HG03095 (cell line): ENCODE results near the gene NAA35.
"Not testable (repeated sequence)": the region's sequence is repeated elsewhere in the genome, so short reads cannot be mapped to it uniquely, and the experiment has no call there.

Experiments used
- ATAC-seq: cut with Tn5 transposase; IDR thresholded peaks from one replicate; pipeline ENCODE4 v1.9.1; 2021; ENCODE audit warnings: moderate library complexity; ENCODE audit not compliant: unreplicated experiment

Gene NAA35

DNA sequence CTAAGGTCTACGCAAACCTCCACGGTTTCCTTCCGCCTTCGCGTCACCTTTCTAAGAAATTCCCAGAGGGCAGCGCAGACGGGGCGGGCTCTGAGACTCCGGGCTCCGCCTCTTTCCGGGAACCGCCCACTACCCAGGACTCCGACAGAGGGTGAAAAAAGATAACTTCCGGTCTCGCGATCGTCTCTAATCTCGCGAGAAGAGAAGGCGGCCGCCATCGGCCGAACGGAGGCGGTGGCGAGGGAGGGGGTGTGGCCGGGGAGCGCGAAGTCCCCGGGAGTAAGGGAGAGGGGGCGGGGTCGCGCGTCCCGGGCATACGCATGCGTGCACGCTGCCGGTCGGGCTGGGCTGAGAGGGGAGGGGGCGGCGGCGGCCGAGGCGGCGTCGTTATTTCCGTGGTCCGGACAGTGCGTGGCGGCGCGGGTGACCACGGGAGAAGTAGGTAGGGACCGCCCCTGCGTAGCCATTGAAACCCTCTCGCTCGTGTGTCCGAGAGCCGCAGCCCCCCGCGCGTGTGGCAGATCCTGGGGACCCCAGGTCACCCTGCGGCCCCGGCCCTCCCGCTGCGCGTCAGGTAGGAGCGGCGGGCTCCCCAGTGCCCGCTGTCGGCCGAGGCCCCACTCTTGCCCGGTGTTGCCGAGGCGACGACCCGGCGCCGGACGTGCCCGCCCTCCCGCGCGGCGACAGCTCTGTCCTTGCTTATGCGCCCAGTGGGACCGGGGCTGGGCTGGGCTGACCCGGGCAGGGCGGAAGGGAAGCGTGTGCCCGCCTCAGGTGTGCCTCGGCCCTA lies at the start of gene NAA35:
Gene NAA35, plus strand, starts transcription at position 315 of the 790 bp plus-strand sequence. CDS start 1,014 bp downstream, outside the sequence.
- peak; percentile 88 for ATAC-seq

DNA sequence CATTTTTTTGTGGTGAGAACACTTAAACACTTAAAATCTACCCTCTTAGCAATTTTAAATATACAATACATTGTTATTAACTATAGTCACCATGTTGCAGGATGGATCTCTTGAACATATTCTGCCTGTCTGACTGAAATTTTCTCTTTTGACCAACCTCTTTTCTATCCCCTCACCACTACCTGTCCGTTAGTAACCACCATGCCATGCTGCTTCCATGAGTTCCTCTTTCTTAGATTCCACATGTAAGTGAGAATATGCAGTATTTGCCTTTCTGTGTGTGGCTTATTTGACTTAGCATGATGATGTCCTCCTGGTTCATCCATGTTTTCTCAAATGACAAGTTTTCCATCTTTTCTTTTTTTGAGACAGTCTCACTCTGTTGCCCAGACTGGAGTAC lies 48.5 kb upstream of the NAA35 start:
- ATAC-seq, result no peak

DNA sequence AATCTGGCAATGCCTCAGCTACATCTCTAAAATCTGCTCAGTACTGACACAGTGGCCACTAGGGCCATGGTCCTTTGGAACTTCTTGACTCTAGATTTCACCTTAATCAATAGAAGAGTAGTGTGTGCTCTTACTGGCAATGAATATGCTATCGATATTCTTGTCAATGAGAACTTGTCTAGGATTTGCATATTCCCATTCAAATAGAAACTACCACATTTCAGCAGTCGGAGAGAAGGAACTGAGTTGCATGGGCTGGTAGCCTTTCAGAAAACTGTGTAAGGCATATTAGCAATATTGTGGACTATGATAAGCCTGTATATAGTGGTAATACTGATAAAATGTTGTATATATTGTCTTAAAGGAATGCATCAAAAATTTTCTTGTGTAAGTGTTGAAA lies 45.3 kb upstream of the NAA35 start:
- no peak for ATAC-seq

DNA sequence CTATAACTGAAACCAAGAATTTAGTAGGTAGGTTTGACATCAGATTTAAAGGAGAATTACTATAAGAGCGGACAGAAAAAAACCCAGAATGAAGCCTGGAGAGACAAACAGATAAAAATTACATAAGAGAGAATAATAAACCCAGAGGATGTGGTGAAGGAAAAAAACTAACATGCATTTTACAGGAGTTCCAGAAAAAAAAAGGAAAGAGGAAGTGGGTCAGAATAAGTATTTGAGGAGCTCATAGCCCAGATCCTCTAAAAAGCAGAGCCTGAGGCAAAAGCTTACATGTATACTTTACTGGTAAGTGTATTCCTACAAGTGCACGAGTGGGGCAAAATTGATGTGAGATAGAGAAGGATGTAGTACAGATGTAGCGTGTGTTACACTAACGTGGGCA lies 43.1 kb upstream of the NAA35 start:
- no peak for ATAC-seq

DNA sequence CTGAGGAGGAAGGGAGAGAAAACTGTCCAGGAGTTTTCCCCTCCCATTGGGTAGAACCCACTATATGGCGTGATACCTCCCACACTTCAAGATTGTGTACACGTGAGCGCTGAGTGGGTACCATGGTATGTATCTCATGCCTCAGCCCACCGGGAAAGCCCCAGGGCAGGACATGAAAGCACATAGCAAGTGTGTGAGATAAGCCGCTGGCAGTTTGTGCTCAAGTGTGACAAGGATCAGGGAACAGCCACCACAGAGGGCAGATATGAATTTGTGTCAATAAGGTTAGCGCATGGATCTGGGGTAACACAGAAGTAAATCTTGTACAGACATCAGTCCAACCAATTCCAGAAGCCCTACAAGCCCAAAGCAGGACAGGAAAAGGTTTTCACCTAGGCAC lies 42.6 kb upstream of the NAA35 start:
- ATAC-seq, result no peak

DNA sequence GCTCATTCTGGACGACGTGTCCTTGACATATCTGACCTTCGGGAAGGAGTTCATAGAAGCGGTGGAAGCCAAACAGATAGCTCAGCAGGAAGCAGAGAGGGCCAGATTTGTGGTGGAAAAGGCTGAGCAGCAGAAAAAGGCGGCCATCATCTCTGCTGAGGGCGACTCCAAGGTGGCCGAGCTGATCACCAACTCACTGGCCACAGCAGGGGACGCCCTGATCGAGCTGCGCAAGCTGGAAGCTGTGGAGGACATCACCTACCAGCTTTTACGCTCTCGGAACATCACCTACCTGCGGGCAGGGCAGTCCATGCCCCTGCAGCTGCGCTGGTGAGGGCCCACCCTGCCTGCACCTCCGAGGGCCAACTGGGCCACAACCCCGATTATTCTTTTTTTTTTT lies 41.6 kb upstream of the NAA35 start:
- ATAC-seq, result no peak

DNA sequence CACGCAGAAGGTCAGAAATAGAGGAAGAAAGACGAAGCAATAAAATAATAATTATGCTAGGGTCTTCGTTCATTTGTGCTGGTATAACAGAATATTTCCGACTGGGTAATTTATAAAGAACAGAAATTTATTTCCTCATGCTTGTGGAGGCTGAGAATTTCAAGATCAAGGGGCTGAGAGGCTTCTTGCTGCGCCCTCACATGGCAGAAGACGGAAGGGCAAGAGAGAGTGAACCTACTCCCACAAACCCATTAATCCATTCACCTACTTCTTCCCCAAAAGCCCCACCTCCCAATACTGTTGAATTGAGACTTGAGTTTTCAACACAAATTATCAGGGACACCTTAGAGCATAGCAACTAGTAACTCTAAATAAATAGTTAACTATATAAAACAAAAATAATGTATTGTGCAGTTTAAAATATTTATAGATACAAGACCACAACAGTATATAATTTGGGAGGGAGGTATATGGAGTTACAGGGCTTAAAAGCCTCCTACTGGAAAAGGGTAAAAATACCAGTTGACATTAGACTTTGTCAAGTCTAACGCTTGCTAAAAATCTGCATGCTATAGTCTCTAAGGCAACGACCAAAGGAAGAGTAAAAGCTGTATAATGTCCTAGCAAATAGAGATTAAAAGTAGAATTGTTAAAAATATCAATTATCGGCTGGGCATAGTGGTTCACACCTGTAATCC lies 40.3 kb upstream of the NAA35 start:
- no peak for ATAC-seq

DNA sequence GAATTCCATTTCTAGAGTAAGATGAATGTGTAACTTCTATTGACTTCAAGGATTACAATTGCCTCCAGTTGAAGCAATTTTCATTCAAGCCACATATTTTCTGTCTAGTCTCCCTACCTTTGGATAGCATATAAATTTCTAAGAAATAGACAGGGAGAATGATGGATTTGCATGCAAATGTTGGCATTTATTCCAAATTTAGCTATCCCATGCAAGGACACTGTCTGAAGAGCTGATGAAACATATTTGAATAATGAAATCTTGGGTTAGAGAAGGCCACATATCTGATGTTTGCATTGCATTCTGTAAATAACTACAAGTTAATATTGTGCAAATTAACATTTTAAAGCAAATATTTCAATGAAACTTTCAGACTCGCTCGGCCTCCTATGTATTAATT lies 36.0 kb upstream of the NAA35 start:
- no peak for ATAC-seq

DNA sequence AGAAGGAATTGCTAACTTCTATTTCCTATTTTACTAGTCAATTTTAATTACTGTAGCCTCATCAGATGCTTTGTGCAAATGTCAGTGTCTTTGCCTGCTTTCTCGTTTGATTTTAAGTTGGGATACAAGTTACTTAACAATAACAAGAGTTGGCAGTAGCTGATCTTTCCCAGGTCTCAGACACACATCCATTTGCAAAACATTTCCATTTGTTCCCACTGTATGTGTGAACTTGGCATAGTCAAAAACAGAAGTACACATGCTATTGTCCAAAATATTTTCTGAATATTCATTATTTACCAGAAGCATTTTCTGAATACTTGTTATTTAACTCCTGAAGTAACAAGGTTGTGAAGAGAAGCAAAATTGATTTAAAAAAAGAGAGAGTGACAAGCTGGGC lies 35.0 kb upstream of the NAA35 start:
- no peak for ATAC-seq

DNA sequence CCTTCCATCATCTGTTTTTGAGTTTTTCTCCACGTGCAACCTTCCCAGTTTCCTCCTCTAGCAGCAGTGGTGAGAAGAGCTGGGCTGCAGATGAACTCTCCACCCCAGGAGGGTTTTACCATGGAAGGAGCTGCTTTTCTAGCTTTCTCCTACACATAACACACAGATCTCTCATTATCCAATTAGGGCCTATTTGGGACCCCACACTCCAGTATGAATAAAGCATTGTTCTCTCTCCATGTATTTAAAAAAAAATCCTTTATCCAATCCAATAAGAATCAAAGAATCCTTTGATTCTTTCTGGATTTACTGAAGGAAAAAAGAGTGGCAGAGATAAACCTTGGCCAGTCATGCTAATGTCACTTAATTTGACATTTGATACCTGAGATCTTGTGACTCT lies 31.6 kb upstream of the NAA35 start:
- no peak for ATAC-seq

DNA sequence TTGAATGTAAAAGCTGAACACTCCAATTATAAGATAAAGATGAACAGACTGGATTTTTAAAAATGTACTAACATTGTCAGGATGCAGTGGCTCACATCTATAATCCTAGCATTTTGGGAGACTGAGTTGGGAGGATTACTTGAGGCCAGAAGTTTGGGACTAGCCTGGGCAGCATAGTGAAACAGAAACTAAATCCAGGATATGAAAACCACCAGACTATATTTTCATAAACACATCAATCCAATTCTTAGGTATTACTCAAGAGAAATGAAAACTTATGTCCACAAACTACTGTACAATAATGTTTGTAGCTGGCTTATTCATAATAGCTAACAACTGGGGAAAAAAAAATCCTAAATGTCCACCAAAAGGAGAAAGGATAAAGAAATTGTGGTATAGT lies 26.8 kb upstream of the NAA35 start:
- ATAC-seq, result no peak

DNA sequence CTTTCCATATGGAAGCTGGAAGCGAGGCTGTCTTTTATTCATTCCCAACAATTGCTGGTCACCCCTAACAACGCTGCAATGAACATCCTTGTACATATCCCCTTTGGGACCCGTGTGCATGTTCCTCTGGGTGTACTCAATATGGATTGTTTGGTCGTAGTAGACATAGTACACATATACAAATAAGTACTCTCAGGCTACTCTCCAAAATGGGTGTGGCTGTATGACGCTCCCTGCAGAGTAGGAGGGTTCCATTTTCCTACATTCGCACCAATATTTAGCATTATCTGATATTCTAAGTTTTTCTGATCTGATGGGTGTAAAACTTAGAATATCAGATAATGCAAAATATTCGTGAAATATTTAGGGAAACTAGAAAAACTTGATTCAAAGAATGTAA lies 23.2 kb upstream of the NAA35 start:
- no peak for ATAC-seq

DNA sequence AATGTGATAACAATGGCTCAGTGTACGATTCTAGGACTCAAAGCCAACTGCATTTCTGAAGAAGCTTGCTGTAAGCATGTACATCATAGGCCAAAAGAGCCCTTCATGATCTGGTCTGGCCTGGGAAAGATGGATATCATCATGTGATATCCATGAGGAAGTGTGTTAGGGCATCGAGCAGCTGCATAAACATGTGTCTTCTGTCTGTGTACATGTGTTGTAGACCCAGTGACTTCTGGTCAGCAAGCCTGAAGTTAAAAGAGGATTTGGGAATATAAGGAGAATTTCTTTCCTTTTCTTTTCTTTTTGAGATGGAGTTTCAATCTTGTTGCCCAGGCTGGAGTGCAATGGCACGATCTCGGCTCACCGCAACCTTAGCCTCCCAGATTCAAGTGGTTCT lies 15.5 kb upstream of the NAA35 start:
- ATAC-seq, result no peak

DNA sequence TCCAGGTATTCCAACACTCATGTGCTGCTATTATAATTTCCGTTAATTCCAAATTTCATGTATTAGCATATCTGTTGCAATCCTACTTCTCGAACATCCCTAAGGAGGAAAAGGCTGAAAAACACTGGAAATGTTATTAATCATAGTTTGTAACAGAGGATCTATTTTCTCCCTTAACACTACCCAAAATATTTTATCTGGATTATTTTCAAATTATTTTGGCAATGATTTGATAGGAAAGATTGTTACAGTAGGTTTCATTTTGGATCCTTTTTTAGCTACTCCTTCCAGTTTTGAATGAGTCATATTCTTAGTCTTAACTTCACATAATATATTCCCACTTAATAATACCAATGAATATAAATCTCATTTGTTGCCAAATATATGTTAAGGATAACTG lies 13.9 kb upstream of the NAA35 start:
- no peak for ATAC-seq

DNA sequence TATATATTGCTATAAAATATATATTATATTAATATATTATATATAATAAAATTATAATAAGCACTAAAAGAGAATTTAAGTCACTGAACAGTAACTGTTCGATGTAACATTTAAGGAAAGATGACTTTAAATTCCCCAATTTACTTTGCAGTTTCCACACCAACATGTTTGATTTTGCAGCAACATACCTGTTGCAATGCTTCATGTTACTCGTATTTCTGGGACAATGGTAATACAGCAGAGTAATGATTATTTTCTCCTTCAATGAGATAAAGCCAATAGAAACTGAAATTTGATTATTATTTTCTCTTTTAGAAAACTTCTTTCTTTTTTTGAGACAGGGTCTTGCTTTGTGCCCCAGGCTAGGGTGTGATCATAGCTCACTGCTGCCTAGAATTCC lies 9.5 kb upstream of the NAA35 start:
- ATAC-seq, result no peak

DNA sequence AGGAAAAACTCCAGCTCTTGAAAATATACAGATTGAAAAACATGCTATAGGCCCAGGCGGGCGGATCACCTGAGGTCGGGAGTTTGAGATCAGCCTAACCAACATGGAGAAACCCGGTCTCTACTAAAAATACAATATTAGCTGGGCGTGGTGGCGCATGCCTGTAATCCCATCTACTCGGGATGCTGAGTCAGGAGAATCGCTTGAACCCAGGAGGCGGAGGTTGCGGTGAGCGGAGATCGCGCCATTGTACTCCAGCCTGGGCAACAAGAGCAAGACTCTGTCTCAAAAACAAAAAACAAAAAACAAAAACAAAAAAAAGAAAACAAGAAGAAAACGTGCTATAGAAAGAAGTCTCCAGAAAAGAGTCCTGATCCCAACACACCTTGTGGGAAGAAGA lies 5.0 kb upstream of the NAA35 start:
- ATAC-seq, result not testable (repeated sequence)

DNA sequence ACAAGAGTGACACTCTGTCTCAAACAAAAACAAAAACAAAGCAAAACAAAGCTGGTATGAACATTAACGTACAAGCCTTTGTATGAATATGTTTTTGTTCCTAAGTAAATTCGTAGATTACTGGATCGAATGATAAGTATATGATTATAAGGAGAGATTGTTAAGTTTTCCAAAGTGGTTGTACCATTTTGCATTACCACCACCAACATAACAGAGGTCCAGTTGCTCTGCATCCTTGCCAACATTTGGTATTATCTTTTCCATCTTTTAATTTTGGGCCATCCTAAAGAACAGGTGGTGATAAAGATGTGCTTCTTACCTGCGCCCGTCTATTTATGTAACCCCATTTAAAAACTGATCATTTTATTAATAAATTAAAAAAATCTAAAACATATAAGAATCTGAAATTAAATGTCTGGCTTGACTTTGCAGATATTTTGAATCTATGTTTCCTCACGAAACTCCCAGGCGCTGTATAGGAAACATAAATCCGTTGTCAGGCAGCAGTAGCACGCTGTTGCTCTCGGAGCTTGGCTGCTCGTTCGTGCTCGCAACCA lies 593 bp upstream of the NAA35 start:
- no peak for ATAC-seq

DNA sequence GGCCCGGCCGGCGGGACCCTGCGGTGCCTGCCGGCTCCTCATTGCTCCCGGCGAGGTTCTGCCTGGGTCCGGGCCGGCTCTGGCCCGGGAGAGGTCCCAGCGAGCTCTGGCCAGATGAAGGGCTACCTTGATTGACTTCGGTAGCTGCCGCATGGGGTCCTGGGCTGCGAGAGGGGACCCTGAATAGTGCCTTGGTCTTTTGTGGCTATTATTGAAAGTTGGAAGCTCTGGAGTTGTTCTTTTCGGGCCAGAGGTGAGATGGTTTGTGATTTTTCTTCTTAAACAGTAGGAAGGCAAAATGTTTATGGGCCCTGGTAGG lies 635 bp downstream of the NAA35 start:
- ATAC-seq, result no peak

DNA sequence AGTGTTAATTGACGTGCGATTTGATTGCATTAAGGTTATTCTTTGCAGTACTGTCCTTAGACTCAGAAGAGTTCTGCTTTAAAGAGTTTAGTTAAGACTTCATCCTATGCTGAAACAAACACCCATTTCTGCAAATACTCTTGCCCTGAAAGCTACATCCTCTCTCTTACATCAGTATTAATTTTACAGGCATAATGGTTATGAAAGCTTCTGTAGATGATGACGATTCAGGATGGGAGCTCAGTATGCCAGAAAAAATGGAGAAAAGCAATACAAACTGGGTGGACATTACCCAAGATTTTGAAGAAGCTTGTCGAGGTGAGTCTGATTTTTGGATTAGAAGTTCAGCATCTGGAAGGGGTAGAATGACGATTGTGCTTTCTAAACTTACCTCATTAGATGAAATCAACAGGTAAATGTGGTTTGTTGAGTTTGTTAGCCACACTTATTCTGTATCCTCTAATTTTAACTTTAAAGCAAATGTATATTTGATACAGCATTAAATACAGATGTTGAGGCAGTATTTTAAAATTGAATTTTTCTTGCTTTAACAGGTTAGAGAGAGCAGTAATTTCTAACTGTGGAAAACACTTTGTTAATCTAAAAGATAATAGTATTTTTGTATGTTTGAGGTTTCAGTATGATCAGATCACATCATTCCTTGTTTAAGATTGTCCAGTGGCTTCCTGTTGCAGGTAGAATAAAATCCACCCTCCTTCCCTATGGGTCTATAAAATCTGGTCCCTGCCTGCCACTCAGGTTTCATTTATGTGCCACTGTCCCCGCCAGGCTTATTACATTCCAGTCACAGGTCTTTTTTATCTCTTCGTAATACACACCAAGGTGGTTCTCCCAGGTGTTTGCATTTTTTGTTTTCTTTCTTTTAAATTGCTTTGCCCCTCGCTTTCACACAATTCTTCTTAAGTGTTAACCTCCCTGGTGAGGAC lies 1.3 kb downstream of the NAA35 start:
- ATAC-seq, result no peak

DNA sequence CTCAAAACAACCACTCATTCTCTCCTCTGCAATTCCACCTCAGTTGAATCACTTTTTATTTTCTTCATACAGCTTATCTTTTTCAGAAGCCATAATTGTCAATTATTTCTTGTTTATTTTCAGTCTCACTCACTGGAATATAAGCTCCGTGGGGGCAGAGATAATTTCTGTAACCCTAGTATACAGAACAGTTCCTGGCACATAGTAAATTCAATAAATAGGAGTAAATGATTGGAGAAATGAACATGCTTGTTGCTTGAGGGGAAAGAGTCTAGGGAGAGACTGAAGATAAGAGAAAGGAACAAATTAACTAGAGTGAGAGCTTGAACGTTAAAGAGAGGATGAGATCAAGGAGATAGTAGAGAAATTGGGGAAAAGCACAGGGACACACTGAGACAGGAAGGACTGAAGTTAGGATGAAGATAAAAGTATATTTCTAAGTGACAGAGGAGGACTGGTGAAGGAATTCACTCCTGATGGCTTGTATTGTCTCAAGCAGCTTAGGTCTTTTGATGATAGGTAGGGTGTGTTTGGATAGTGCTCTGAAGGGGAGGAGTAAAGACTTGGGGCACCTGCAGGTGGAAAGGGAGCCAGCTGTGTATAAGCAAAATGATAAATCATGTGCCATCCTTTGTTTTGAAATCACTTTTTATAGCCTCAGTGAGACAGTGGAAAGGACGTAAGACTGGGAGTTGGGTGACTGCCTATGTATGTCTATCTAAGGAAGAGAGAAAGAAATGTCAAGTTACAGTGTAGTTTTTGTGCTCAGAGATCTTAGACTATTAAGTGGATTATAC lies 2.2 kb downstream of the NAA35 start:
- ATAC-seq, result no peak
